ENCODE results near the gene B4GALT7.
"Not testable (repeated sequence)": the region's sequence is repeated elsewhere in the genome, so short reads cannot be mapped to it uniquely, and the experiment has no call there.

B4GALT7 gene

GRCh38 chr5:177610131-177610769 lies 10.3 kb downstream of the B4GALT7 start:
- DNase-seq: no peak

GRCh38 chr5:177610770-177611445 lies 11.0 kb downstream of the B4GALT7 start:
- DNase-seq: no peak

GRCh38 chr5:177611446-177612214 lies 11.7 kb downstream of the B4GALT7 start:
- DNase-seq: no peak

GRCh38 chr5:177612215-177612673 lies 12.3 kb downstream of the B4GALT7 start:
- DNase-seq: no peak

GRCh38 chr5:177620560-177620959 lies 20.6 kb downstream of the B4GALT7 start:
- DNase-seq: no peak

GRCh38 chr5:177624172-177624571 lies 24.2 kb downstream of the B4GALT7 start:
- not testable (repeated sequence) for DNase-seq

- not testable (repeated sequence) for DNase-seq
These were observed 30.3 kb downstream of the B4GALT7 start for GRCh38 chr5:177630186-177630585.

GRCh38 chr5:177634912-177635311 lies 35.0 kb downstream of the B4GALT7 start:
- DNase-seq: not testable (repeated sequence)

GRCh38 chr5:177645462-177645861 lies 45.5 kb downstream of the B4GALT7 start:
- DNase-seq: not testable (repeated sequence)

GRCh38 chr5:177651235-177651634 lies 51.3 kb downstream of the B4GALT7 start:
- not testable (repeated sequence) for DNase-seq

- not testable (repeated sequence) for DNase-seq
These were observed 57.9 kb downstream of the B4GALT7 start for GRCh38 chr5:177657846-177658245.

GRCh38 chr5:177658542-177658941 lies 58.6 kb downstream of the B4GALT7 start:
- not testable (repeated sequence) for DNase-seq
